Measurements from ENCODE around the gene FOLR2.
"Not testable (repeated sequence)": the region's sequence is repeated elsewhere in the genome, so short reads cannot be mapped to it uniquely, and the experiment has no call there.

FOLR2 gene

DNA sequence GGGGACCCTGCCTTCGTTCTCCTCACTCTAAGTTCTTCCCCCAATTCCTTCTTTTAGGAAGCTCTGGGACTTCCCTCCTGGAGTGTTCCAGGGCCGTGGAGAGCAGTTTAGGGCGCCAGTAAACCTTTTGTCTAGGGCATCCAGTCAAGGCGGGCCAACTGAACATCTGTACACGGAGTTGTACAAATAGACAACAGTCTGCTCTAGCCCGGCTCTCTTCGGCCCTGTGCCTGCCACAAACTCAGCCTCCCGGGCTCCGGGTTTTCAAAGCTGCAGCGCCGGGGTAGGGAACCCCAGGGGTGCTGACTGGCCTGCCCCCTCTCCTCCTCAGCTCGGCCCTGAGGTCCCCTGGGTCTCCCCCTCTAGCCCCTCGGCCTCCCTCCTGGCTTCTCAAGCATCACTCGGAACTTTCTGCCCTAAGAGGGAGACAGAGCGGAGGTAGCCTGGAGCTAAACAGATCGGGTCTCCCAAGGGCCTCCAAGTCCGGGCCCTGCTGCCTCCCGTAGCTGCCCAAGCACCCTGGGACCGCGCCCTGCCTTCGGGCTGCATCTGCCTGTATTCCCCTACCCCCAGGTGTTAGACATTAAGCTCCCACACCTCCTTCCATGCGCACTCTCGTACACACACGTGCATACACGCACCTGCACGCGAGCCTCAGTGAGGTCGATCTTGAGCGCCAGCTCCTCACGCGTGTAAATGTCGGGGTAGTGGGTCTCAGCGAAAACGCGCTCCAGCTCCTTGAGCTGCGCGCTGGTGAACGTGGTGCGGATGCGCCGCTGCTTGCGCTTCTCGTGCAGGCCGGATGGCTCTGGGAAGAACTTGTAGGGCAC, 24.1 kb downstream of the FOLR2 start:
- no peak for DNase-seq (ENCODE audit: low spot score)

DNA sequence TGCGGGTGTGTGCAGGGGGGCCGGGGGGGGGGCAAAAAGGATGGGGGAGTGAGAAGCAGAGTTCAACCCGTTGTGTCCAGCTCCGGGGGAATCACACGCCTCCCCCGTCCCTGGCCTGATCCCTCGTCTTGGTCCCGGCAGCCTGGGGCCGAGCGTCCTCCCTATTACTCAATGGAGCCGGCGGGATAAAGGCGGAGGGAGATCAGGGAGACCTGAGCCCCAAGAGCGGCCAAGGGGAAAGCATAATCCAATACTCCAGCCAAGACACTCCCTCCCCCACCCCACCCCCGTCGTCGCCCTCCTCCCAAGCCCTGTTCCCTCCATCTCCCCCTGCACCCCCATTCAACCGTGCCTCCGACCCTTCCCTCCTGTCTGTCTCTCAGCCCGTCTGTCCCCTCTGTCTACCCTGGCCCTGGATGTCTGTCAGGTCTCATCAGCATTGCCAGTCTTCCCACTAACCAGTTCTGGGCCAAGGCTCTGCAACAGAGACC, 24.7 kb downstream of the FOLR2 start:
- DNase-seq (ENCODE audit: low spot score): no peak

DNA sequence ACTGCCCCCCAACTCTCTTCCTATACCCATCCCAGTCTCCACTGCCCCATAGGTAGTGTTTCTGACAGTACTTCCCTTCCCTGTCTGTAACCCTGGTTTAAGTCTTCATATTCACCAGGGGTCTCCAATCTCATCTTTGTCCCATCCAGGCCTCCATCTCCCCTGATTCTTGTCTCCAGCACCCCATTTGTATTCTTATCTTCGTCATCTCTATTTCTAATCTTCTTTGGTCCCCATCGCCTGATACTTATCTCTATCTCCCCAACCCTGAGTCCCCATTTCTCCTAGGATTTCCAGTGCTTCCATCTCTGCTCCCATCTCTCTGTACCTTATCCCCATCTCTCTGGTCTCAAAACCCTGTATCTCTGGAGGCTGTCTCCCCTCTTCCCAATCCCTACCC, 25.5 kb downstream of the FOLR2 start:
- no peak for DNase-seq (ENCODE audit: low spot score)

DNA sequence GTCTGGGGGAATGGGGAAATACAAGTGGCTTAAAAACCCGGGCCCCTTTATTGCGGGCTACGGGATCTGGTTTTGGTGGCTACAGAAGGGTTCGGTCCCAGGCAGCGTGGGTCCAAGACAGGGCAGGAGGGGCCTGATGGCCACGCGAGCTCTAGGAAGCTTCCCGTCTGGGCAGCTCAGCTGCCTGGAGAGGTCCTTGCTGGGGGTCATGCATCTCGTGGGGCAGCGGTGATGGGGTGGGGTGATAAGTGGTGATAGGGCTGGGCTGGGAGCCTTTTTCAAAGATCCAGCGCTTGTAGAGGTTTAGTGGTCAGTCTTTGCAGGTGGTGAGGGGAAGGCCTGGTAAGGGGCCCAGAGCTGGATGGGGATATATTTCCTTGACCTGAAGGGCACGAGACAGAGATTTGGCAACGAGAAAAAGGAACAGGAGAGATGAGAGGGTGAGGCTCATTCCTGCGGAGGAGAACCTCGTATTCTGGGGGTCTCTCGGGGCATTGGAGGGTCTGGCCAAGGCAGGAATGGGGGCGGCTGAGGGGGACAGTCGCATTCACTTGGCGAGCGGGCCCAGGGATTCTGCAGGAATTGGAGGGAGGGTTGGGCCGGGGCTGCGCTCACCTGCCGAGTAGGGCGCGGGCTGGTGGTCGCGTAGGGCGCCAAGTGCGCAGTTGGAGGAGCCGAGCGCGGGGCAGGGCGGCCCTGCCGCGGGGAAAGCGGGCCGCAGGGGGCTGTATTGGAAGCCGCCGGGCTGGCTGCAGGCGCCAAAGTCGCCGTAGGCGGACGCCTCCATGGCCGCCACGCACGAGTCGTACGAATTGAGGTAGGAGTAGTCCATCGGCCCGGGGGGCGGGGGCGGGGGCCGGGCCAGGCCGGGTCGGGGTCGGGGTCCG, 26.8 kb downstream of the FOLR2 start:
- DNase-seq (ENCODE audit: low spot score): no peak

DNA sequence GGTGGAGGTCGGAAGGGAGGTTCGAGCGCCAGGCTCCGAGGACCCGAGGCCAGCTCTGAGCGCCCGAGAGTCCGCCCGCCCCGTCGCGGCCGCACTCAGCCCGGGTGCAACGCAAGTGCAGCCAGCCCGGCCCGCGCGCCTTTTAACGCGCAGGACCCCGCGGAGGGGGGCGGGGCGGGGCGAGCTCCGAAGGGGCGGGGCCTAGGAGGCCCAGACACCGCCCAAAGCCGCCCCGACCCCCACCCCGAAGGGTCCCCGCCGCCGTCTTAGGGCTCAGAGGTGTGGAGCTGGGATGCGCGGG, 27.4 kb downstream of the FOLR2 start, which contains the start of gene PHOX2A:
Gene PHOX2A (minus strand): TSS at position 117 of the 301 bp plus-strand sequence. CDS start 172 bp downstream, outside the sequence.
- DNase-seq (ENCODE audit: low spot score): no peak

DNA sequence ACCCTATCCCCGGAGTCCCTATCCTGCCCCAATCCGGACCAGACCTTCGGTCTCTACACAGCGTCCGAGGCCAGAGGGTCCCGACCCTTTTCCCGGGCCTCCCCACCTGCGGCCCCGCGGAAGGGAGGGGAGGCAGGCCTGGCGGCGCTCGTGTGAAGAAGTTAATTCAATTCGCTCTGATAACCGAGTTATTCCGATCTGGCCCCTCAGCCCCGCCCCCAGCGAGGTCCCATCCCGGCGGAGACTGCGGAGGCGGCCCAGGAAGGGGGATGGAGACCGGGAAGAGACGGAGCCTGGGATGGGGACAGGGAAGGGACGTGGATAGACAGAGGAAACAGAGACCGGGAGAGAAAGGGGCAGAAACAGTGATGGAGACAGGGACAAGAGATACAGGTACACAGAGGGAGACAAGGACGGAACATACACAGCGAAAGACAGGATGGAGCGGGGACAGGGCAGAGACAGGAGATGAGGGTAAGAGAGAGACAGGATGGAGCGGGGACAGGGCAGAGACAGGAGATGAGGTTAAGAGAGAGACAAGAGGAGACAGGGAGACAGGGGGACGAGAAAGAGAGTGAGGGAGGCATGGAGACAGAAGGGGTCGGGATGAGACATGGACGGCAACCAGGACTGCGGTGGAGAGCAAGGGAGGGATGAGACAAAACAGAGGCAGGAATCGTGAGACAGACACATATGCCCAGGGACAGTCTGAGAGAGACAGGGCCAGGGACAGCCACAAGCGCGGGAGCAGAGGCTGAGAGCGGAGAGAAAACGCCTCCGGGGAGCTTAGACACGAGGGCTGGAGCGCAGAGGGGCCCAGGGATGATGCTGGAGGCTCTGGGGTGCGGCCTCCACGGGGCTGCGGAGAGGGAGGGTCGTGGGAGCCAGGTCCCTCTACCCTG, 28.0 kb downstream of the FOLR2 start:
- no peak for DNase-seq (ENCODE audit: low spot score)

DNA sequence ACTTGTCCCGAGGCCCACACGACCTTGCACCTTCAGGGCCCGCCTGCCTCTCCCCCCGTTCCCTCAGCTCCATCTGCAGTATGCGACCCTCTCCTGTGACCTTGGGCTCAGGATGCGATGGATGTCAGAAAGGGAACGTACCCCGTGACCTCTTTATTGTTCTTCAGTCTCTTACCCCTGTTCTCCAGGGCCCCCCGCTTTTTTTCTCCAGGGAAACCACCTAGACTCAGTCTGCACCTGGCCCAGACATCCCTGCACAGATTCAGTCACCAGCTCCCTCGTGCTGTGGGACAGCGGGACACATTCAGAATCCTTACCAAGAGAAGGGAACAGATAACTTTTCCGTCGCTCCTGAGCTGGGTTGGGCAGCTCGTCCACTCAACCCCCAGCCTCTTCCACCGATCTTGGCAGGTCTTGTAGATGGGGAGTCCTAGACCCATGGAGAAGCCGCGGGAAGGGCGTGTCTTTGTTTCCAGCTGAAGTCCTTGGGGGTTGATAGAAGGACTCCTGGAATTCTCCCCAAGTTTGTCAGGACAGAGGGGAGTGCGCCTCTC, 28.7 kb downstream of the FOLR2 start:
- DNase-seq (ENCODE audit: low spot score): no peak

DNA sequence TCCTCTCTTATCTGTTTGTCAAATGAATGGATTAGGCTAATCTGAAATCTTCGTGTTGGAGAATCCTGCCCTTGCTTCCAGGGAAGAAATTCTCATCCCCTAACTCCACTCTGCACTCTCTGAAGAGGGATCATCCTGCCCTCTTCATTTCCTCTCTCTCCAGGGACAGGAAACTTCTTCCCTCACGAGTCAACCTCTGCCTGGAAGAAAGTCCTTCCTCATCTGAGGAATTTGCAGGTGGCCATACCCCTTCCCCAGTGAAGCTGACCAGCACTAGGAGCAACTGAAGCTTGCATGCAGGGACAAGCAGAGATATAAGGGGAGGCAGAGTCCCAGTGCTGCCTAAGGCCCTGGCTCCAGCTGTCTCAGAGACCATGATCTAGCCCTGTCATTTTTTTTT, 31.0 kb downstream of the FOLR2 start:
- DNase-seq (ENCODE audit: low spot score): no peak

DNA sequence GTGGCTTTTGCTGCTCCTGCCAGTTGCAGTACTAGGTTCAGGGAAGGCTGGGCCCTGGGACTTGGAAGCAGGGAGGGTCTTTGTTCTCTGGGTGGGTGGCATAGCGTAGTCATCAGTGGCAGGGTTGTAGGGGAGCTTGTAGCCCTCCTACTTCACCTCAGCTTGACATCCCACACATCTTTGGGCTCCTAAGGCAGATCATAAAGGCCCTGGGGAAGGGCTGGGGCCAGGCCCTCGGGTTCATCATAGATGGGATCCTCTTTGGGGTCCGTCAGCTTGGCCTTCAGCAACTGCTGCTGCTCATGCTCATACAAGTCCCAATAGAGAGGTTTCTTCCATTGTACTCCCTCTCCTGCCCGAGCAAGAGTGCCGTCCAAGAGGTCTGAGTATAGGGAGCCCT, 33.4 kb downstream of the FOLR2 start:
- no peak for DNase-seq (ENCODE audit: low spot score)

DNA sequence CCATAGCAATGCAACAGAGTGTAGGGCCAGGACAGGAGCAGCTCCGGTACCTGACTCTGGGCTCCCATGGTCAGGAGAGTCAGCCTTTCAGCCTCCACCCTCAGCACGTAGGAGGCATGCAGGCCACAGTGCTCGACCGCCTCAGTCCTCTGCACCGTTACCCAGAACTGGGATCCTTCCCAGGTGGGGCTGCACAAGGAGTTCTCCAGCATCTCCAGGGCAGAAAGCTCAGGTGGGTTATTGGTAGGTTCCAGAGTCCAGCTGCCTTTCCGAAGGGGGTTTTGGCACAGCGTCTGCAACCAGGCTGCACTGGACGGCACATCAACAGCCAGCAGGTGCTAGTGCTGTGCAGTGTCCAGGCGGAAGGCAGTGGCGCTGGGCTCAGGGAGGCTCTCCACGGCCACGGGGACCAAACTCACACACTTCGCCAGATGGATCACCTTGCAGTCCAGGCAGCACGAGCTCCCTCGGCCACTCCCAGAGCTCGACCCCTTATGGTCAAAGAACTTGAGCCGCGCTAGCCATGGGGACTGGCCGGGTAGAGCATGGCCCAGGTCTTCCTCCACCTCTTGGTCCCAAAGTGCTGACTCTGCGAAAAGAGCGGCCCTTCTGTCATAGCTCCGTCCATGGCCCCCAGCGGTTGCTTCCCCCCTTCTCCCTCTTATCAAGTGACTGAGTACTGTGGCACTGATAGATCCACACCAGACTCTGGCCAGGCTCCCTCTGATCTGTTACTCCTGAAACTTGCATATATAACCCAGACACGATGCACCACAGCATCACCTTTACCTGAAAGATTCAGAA, 34.3 kb downstream of the FOLR2 start:
- DNase-seq (ENCODE audit: low spot score): no peak

DNA sequence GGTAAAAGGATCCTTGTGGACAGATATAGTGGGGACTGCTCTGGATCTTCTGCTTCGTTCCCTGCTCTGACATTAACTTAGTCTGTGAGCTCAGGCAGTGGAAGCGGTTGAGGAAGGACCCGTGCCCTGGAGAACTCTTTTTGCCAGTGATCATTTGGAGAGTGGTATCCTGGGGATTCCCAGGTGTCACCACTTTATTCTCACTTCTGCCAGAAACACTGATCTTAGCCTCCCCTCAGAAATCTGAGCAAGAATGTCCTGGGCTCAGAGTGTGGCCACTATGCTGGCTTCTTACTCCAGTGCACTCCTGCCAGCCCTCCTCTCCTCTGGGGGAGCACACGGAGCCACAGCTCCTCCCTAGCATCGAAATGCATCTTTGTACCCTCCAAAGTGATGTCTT, 35.0 kb downstream of the FOLR2 start:
- no peak for DNase-seq (ENCODE audit: low spot score)

DNA sequence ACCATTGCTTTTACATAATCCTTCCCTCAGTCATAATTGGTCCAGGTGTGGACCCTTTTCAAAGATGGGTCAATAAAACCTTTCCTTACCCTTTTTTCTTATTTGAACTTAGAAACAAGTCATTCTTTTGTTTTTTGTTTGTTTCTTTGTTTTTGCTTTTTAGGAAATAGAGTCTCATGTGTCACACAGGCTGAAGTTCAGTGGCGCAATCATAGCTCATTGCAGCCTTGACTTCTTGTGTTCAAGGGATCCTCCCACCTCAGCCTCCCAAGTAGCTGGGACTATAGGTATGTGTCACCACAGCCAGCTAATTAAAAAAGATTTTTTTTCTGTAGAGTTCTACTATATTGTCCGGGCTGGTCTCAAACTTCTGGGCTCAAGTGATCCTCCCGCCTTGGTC, 36.8 kb downstream of the FOLR2 start:
- DNase-seq (ENCODE audit: low spot score): no peak

DNA sequence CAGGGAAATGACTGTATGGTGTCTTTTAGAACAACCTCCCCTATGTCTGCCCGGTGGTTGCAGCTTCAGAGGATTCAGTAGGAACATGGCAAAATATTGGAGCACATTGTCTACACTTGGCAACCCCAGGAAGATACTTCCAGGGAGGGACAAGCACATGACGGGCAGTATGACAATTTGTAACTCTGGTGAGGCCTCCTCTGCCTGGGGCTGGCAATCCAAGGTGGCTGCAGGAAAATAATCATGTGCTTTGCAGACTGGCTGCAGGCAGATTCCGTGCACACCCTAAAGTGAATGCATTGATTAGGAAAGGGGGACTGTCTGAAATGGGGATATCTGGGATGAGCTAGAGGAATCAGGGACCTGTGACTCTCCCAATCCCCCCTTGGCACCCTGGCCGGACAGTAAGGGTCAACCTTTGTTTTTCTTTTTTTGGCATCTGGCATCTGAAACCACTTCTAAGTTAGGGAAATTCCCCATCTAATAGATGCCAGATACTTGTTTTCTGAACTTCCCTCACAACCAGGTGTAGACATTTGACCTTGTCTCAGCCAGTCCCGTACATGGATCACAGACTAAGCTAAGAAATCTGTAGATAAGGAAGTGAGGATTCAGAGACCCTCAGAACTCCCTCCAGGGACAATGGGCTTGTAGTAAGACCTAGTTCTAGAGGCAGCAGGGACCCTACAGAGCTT, 37.9 kb downstream of the FOLR2 start:
- DNase-seq (ENCODE audit: low spot score): no peak

DNA sequence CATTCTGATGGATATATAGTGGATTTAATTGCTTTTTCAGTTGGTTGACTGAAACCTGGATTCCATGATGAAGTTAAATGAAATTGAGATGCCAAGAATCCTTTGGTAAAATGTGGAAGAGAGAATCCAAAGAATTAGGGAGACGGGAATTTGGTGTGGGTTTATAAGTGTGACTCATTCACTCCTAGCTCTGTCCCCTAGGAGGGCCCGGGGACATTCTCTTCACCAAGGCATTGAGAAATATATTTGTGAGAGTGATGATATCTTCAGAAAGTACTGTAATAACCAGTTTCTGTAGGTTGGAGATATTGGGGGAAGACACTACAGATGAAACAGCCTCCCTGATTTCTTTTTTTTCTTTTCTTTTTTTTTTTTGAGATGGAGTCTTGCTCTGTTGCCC, 41.0 kb downstream of the FOLR2 start:
- DNase-seq (ENCODE audit: low spot score): no peak

DNA sequence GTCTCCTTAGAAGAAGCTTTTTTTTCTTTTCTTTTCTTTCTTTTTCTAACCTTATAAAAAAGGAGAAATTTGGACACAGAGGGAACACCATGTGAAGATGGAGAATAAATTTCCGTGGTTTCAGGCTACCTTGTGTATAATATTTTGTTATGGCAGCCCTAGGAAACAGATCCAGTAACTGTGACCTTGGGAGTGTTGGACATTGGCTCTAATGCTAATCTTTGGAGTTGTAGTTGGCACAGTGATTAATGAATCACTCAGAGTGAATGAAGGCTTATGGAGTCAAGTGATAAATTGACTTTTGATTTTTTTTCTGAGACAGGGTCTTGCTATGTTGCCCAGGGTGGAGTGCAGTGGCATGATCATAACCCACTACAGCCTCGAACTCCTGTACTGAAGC, 42.9 kb downstream of the FOLR2 start:
- DNase-seq (ENCODE audit: low spot score): no peak

DNA sequence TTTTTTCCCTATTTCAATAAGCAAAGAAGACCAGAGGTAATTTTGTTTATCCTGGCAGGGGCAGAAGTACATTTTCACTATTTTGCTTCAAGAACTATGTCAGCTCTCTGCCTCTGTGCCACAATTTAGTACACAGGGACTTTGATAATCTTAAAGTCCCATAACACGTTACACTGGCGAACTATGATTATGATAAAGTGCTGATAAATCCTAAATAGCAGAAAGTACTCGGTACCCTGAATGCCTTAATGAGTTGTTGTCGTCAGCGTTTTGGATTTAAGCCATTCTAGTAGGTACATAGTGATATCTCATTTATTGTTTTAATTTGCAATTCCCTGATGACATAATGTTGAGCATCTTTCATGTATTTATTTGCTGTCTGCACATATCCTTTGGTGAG, 44.0 kb downstream of the FOLR2 start:
- no peak for DNase-seq (ENCODE audit: low spot score)

DNA sequence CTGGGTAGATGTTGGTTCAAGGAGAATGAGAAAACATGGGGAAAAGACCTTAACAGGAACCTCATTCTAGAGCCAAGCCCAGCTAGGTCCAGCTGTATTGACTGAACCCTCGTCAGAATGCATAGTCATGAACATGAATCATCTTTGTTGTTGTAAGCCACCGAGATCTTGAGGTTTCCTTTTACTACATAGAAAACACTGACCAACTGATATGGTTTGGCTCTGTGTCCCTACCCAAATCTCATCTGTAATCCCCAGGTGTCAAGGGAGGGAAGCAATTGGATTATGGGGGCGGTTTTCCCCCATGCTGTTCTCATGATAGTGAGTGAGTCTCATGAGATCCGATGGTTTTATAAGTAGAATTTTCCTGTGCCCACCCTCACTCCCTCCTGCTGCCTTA, 46.8 kb downstream of the FOLR2 start:
- DNase-seq (ENCODE audit: low spot score): no peak

DNA sequence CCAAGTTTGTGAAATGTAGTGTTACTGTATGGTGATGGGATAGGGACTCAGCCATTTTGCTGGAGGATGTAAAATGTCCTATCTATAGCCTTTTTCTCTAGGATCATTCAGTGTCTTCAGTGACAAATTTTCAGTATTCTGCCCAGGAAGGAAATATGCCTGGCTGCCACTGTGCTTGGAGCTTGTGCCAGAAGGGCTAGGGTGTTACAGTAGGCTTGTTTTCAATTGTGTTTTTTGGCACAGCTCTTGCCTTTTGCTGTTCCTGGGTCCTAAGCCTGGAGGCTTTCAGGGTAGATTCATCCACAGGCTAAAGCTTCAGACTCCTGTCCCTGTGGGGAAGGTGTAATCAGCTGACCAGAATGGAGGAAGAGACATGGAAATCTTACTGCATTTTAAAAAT, 49.4 kb downstream of the FOLR2 start:
- no peak for DNase-seq (ENCODE audit: low spot score)

DNA sequence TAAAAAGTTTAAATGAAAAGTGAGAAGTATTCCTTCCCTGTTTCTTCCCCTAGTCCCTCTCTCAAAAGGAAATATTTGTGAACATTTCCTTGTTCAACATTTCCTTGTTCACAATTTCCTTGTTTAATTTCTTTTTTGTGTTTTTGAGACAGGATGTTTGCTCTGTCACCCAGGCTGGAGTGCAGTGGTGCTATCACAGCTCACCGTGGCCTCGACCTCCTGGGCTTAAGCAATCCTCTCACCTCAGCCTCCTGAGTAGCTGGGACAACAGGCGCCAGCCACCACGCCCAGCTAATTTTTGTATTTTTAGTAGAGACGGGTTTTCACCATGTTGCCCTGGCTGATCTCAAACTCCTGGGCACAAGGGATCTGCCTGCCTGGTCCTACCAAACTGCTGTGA, 50.4 kb downstream of the FOLR2 start:
- DNase-seq (ENCODE audit: low spot score): not testable (repeated sequence)

DNA sequence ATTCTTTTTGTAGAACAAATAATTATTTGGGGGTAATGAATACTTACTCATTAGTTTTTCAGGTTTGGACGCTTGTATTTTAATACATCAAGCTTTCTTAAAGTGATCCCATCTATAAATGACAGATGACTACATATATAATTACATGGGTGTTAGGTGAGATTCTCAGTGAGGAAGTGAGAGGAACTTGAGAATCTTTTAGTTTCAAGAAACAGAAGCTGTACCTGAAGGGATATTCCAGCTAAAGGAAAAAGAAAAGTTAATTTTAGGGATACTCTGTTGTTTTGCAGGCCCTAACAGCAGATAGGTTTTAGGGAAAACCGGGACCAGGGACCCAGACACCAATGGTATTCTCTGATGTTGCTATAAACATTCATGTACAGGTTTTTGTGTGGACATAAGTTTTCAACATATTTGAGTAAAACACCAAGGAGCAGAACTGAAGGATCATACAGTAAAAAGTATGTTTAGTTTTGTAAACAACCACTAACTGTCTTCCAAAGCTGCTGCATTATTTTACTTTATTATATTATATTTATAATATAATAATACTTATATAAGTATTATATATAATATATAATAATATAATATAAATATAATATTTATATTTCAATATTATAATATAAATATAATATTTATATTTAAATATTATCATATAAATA, 51.5 kb downstream of the FOLR2 start:
- DNase-seq (ENCODE audit: low spot score): no peak

Data from hepatic stellate cell (primary cell).